Posterior cingulate gyrus (tissue), 11 donors: Measurements from ENCODE around the gene PDCD6IP.
"Not testable (repeated sequence)": the region's sequence is repeated elsewhere in the genome, so short reads cannot be mapped to it uniquely, and the experiment has no call there.

Experiments used
- DNase-seq, 10 donors: peaks; one replicate each; pipeline versions ENCODE4 v3.0.0 to v3.0.0-alpha.2; 2020 to 2021; ENCODE audit warnings: mixed read lengths in 3 of 10
- intact Hi-C: fragments of 100-400 bp; cut with DNase I; formaldehyde crosslinking; loops from one replicate; pipeline ENCODE4 v1.15.1; 2023

The PDCD6IP gene

DNA sequence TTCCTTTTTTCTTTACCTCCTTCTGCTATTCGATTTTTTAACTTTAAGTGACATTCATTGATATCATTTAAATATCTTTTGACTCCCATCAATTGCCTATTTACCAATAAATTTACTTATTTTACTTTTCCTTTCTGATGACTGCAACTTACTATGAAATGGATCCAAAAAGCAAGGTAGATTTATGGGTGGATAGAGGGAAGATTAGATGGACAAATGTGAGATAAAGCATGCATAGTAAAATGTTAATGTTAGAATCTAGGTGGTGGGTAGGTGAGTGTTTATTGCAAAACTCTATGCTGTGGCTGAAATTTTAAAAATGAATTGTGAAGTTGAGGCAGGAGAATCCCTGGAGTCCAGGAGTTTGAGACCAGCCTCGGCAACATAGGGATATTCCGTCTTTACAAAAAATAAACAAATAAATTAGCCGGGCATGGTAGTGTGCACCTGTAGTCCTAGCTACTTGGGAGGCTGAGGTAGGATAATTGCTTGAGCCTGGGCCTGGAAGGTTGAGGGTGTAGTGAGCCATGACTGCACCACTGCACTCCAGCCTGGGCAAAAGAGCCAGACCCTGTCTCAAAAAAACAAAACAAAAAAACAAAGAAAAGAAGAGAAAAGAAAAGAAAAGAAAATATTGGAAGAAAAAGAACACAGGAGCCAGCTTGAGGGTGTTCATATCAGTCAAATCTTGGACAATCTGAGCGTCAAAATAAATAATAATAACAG lies 6.1 kb upstream of the PDCD6IP start:
- intact Hi-C loops, result no loop called here
- DNase-seq, result no peak

- intact Hi-C loops, result no loop called here
- DNase-seq, result no peak
Measured at GRCh38 chr3:33795131-33795530, 3.3 kb upstream of the PDCD6IP start.

GRCh38 chr3:33795856-33796536 lies 2.4 kb upstream of the PDCD6IP start:
- intact Hi-C loops, result no loop called here
- no peak for DNase-seq

- intact Hi-C loops, result loop anchor here (2.0 kb wide), 1 partner anchor 357 kb away; the partner anchor contains the start of gene UBP1
Measured at GRCh38 chr3:33798113-33798417, 365 bp upstream of the PDCD6IP start.

GRCh38 chr3:33799202-33799551 lies 747 bp downstream of the PDCD6IP start:
- intact Hi-C loops, result loop anchor here (2.0 kb wide), 1 partner anchor 358 kb away; the partner anchor contains the start of gene UBP1
- no peak for DNase-seq

More at GRCh38 chr3:33798113-33798417, 365 bp upstream of the PDCD6IP start:
- no peak for DNase-seq

DNA sequence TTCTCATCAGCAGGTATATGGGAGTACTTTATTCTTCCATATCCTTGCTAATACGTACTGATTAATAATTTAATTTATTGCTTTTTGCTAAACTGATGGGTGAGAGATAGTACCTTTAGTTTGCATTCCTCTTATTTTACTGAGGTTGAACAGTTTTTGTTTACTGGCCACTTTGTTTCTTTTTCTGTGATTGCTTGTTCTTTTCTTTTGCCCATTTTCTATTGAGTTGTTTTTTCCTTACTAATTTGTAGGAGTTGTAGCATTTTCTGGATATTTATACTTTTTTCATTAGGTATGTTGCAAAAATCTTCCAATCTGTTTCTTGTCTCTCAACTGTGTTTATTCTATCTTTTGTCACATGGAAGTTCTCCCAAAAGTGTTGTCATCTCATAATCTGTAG lies 4.8 kb downstream of the PDCD6IP start:
- no peak for DNase-seq
- intact Hi-C loops, result no loop called here

- no peak for DNase-seq
- intact Hi-C loops, result no loop called here
Measured at GRCh38 chr3:33803894-33804526, 5.6 kb downstream of the PDCD6IP start.

DNA sequence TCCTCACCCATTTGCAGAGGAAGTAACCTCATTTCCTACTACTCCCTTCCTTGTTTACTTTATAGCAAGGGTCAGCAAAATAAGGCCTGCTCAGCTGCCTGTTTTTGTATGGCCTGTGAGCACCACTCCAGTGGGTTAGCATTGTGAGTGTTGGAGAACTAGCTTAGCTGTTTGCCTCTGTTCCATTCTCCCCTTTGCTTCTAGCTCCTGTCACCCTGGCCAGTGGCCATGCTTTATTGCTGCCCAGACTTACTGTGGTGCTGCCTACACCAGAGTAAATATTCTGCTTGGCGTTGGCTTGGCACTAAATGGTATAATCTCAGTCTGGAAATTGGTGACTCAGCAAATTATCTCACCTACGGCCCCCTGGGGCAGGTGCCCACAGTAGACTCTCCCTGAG lies 8.8 kb downstream of the PDCD6IP start:
- no peak for DNase-seq
- intact Hi-C loops, result no loop called here

DNA sequence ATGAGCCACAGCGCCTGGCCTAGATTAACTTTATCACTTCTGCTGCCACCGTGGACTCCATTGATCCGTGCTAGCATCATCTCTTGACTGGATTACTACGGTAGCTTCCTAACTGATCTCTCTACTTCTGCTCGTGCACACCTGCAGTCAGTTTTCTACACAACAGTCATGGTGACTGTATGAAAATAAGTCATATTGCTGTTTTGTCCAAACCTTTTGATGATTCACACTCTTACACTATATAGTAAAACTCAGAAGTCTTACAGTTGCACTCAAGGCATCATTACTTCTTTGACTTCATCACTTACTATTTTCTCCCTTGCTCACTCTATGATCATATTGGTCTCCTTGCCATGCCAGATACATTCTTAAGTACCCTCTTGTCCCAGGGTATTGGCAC lies 10.1 kb downstream of the PDCD6IP start:
- no peak for DNase-seq
- intact Hi-C loops, result no loop called here

DNA sequence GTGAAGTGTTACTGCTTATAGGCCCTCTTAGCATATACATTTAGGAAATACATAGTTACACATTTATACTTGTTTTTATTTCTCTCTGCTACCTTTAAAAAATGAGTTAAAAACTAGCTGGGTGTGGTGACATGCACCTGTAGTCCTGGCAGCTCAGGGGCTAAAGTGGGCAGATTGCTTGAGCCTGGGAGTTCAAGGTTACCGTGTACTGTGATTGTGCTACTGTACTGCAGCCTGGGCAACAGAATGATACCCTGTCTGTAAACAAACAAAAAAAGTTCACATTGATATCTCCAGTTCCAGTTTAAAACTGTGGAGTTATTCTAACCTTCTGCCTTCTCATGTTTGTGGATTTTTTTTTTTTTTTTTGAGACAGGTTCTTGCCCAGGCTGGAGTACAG lies 12.1 kb downstream of the PDCD6IP start:
- no peak for DNase-seq
- intact Hi-C loops, result no loop called here

DNA sequence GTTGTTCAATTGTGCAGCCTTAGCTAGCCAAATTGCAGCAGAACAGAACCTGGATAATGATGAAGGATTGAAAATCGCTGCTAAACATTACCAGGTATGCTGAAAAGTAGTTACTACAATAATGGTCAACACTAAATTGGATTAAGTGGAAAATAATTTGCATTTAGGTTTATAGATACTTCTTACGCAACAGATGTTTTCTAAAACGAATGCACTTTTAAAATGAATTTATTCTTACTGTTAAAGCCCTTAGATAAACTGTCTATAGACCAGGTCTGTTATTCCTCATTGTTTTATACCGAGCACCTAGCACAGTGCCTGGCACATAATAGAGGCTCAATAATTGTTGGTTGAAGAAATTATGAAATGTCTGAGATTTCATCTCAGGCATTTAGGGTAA lies 23.6 kb downstream of the PDCD6IP start:
- intact Hi-C loops, result no loop called here
- no peak for DNase-seq

GRCh38 chr3:33823821-33824220 lies 25.4 kb downstream of the PDCD6IP start:
- no peak for DNase-seq
- intact Hi-C loops, result no loop called here

DNA sequence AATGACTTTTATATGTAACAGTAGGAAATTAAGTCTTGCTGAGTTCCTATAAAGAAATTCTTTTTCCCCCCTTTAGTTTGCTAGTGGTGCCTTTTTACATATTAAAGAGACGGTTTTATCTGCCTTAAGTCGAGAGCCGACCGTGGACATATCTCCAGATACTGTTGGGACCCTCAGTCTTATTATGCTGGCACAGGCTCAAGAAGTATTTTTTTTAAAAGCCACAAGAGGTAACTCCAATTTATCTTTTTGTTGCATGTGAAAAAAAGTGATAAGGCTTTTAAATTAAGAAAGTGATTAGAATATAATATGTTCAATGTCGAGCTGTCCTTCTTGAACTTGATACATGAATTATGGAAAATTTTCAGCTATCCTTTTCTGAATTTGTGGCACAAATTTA lies 26.7 kb downstream of the PDCD6IP start:
- DNase-seq, result no peak
- intact Hi-C loops, result no loop called here

DNA sequence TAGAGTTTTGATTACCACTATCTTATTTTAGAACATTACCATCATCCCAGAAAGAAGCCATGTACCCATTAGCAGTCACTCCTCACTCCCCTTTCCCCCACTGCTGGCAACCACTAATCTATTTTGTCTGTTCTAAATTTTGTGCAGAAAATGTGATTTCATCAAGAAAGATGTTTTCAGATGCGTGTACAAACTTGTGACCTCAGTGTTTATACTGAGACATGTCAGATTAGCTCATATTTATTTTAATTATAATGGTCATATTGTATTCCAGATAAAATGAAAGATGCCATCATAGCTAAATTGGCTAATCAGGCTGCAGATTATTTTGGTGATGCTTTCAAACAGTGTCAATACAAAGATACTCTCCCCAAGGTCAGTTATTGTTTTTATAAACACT lies 27.8 kb downstream of the PDCD6IP start:
- intact Hi-C loops, result no loop called here
- no peak for DNase-seq

DNA sequence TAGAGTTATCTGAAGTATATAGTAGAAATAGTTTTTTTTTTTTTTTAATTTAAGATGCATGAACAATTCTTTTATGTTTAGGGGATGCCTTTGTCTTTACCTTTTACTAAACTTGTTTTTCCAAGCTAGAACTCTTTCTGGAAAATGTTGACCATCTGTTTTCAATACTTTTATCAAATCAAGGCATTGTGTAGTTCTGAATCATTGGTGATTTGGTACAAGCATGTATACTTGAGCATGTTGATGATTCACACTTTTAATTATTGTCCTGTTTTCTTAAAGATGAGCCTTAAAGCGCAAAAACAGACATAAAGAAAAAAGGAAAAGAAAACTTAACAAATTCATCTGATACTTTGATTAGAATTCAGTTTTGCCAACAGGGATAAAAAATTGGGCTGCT lies 28.3 kb downstream of the PDCD6IP start:
- intact Hi-C loops, result no loop called here
- no peak for DNase-seq

DNA sequence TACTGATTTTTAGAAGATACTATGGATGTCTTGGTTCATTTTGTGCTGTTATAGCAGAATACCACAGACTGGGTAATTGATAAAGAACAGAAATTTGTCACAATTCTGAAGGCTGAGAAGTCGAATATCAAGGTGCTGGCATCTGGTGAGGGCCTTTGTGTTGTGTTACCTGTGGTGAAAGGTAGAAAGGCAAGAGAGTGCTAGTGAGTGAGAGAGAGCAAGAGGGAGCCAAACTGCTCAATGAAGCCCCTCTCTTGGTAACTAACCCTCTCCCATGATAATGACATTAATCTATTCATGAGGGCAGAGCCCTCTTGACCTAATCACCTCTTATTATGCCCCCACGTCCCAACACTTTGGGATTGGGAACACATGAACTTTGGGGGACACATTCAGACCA lies 31.3 kb downstream of the PDCD6IP start:
- intact Hi-C loops, result no loop called here
- no peak for DNase-seq

DNA sequence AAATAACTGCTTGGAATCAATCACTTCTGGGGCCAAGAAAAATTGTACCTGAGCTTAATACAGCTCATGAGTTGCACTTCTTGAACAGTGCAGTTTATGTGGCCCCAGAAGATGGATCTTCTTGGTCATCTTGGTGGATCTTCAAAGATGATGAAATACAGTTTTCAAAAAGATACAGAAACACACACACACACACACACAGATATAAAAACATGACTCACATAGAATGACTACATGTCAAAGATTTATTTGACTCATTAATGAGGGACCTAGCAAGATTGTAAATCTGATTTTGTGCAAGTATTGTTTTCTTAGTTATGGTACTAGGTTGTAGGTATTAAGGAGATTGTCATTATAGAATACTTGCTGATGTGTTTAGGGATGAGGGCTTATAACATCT lies 32.6 kb downstream of the PDCD6IP start:
- intact Hi-C loops, result no loop called here
- DNase-seq, result no peak

GRCh38 chr3:33833408-33834095 lies 35.1 kb downstream of the PDCD6IP start:
- no peak for DNase-seq
- intact Hi-C loops, result no loop called here

DNA sequence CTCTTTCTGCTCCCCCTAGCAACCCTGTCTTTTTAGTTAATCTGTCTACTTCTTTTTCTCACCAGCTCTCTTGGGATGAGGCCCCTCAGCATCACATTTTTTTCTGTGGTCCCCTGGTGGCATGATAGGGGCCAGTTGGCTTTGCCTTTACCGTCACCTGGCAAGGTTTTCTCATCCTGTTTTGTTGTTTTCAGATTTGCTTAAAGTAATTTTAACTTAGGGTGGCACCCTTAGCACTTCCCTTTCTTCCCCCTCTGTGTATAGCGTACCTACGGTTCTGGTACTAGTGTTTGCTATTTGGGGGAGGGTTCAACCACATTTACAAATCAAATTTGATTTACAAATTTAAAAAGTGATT lies 35.6 kb downstream of the PDCD6IP start:
- DNase-seq, result no peak
- intact Hi-C loops, result no loop called here

- not testable (repeated sequence) for DNase-seq
Measured at GRCh38 chr3:33837182-33837581, 38.8 kb downstream of the PDCD6IP start.

GRCh38 chr3:33839283-33839682 lies 40.9 kb downstream of the PDCD6IP start:
- DNase-seq, result no peak
- intact Hi-C loops, result no loop called here

More at GRCh38 chr3:33837182-33837581, 38.8 kb downstream of the PDCD6IP start:
- intact Hi-C loops, result not testable (repeated sequence)
